ENCODE data around the gene DDX54.

DNA sequence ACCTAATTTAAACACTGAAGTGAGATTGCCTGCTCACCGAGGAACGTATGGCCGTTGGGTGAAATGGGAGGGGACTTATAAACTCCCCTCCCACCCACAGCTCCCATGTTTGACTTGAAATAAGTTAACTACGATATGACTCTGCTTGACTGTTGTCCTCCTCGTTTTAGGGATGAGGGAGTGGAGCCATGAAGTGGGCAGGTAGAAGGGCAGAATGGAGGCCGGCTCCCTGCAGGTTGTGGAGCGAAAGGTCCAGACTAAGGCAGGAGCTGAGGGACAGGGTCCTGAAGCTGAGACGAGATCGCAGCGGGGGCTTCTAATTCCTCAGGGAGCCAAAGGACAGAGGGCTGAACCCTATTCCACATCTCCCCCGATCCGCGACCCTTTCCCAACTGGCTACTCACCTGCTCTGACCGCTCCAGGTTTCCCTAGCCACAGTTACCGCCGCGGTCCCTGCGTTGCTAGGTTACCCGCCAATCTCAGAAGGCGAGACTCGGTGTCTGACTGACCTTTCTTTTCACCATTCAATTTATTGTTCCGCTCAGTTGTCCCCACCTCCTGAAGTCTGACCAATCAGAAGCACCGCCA, 35.4 kb upstream of the DDX54 start:
- no peak for TF ChIP-seq CTCF (IDR thresholded peaks at IDR 0.05)
- no peak for TF ChIP-seq EZH2 (IDR thresholded peaks at IDR 0.05)
- TF ChIP-seq EZH2phosphoT487 (IDR thresholded peaks at IDR 0.05): no peak
